Muscle layer of colon (tissue), 2 donors: Measurements from ENCODE around the gene TNFRSF4.

Experiments
- H3K27ac ChIP-seq: one replicate; pipeline ENCODE4 v1.7.0; 2013; ENCODE audit warnings: low read depth, mild to moderate bottlenecking, low read length, moderate library complexity
- H3K27me3 ChIP-seq, 2 donors: one replicate each; pipeline ENCODE4 v1.7.0; 2013; ENCODE audit warnings: low read length in 2 of 2, mild to moderate bottlenecking in 2 of 2; ENCODE audit not compliant: insufficient read depth in 2 of 2, control insufficient read depth in 1 of 2
- H3K36me3 ChIP-seq: one replicate; pipeline ENCODE4 v1.7.0; 2013; ENCODE audit warnings: mild to moderate bottlenecking, low read length; ENCODE audit not compliant: insufficient read depth
- H3K4me1 ChIP-seq: one replicate; pipeline ENCODE4 v1.7.0; 2013; ENCODE audit warnings: mild to moderate bottlenecking, low read length; ENCODE audit not compliant: insufficient read depth
- H3K4me3 ChIP-seq, 2 donors: one replicate each; pipeline ENCODE4 v1.7.0; 2013; ENCODE audit warnings: low read length in 2 of 2, low read depth in 1 of 2, mild to moderate bottlenecking in 1 of 2, moderate library complexity in 1 of 2
- H3K9ac ChIP-seq: one replicate; pipeline ENCODE4 v1.7.0; 2013; ENCODE audit warnings: low read length
- H3K9me3 ChIP-seq: one replicate; pipeline ENCODE4 v1.7.0; 2013; ENCODE audit warnings: mild to moderate bottlenecking, low read length
- donor health status: abdominal sarcoma.
- donor health status: Adenocarcinoma of cecum.

The TNFRSF4 gene

GRCh38 chr1:1194723-1195122, 19.2 kb downstream of the TNFRSF4 start:
- H3K27ac ChIP-seq, result no peak overlapping the region
- H3K4me3 ChIP-seq, result no peak overlapping the region
- peaks cover 0 to 3% of the 10 kb centered on the region in 2 donors for H3K27me3 ChIP-seq
- H3K9me3 ChIP-seq, result no peaks in the 10 kb centered on the region
- no peak overlapping the region for H3K9ac ChIP-seq
- H3K4me1 ChIP-seq, result no peaks in the 10 kb centered on the region
- no peaks in the 10 kb centered on the region for H3K36me3 ChIP-seq

DNA sequence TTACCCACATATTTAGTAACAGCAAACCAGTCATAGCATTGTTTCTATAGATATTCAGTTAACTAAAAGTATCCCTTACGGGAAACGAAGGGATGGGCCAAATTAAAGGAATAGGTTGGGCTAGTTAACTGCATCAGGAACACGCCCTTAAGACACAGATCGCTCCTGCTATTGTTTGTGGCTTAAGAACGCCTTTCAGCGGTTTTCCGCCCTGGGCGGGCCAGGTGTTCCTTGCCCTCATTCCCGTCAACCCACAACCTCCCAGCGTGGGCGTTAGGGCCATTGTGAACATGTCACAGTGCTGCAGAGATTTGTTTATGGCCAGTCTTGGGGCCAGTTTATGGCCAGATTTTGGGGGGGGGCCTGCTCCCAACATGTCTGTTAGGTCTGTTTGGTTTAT, 22.2 kb downstream of the TNFRSF4 start:
- Histone ChIP-seq H3K9me3 (no peaks in the 10 kb centered on the region), H3K4me1 (no peaks in the 10 kb centered on the region), H3K36me3 (no peaks in the 10 kb centered on the region), H3K27me3 (no peaks in the 10 kb centered on the region), H3K4me3 (no peak overlapping the region), H3K9ac (no peak overlapping the region), H3K27ac (no peak overlapping the region)

GRCh38 chr1:1189111-1189510, 24.8 kb downstream of the TNFRSF4 start:
- Histone ChIP-seq H3K9ac (no peak overlapping the region), H3K4me1 (no peaks in the 10 kb centered on the region), H3K27ac (no peak overlapping the region), H3K27me3 (no peaks in the 10 kb centered on the region), H3K9me3 (no peaks in the 10 kb centered on the region), H3K4me3 (no peak overlapping the region), H3K36me3 (no peaks in the 10 kb centered on the region)

DNA sequence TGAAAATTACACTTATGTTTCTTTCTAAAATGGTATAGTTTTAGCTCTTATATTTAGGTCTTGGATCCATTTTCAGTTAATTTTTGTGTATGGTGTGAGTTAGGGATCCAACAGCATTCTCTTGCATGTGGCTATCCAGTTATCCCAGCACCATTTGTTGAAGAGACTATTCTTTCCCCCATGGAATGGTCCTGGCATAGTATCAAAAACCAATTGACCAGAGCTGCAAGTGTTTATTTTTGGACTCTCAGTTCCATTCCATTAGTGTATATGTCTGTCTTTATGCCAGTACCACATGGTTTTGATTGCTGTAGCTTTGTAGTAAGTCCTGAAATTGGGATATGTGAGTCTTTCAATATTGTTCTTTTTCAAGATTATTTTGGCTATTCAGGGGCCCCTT, 26.0 kb downstream of the TNFRSF4 start:
- H3K4me3 ChIP-seq, result no peak overlapping the region
- peaks cover 0 to 2% of the 10 kb centered on the region in 2 donors for H3K27me3 ChIP-seq
- no peaks in the 10 kb centered on the region for H3K36me3 ChIP-seq
- no peak overlapping the region for H3K9ac ChIP-seq
- H3K9me3 ChIP-seq, result no peaks in the 10 kb centered on the region
- no peaks in the 10 kb centered on the region for H3K4me1 ChIP-seq
- no peak overlapping the region for H3K27ac ChIP-seq

- H3K9ac ChIP-seq, result no peak overlapping the region
- peaks cover 0 to 12% of the 10 kb centered on the region in 2 donors for H3K27me3 ChIP-seq
- H3K27ac ChIP-seq, result no peak overlapping the region
- H3K9me3 ChIP-seq, result no peaks in the 10 kb centered on the region
- H3K4me3 ChIP-seq, result no peak overlapping the region
- no peaks in the 10 kb centered on the region for H3K4me1 ChIP-seq
- H3K36me3 ChIP-seq, result no peaks in the 10 kb centered on the region
Measured at GRCh38 chr1:1185101-1185765, 28.7 kb downstream of the TNFRSF4 start.

GRCh38 chr1:1183833-1184775, 29.8 kb downstream of the TNFRSF4 start:
- H3K36me3 ChIP-seq, result no peaks in the 10 kb centered on the region
- peaks cover 0 to 23% of the 10 kb centered on the region in 2 donors for H3K27me3 ChIP-seq
- no peak overlapping the region for H3K27ac ChIP-seq
- no peaks in the 10 kb centered on the region for H3K4me1 ChIP-seq
- H3K4me3 ChIP-seq, result no peak overlapping the region
- H3K9ac ChIP-seq, result no peak overlapping the region
- H3K9me3 ChIP-seq, result no peaks in the 10 kb centered on the region

- Histone ChIP-seq H3K4me1 (no peaks in the 10 kb centered on the region), H3K9ac (no peak overlapping the region), H3K27ac (no peak overlapping the region), H3K27me3 (peaks cover 0 to 31% of the 10 kb centered on the region in 2 donors), H3K9me3 (no peaks in the 10 kb centered on the region), H3K36me3 (no peaks in the 10 kb centered on the region), H3K4me3 (no peak overlapping the region)
Measured at GRCh38 chr1:1183221-1183747, 30.7 kb downstream of the TNFRSF4 start.

DNA sequence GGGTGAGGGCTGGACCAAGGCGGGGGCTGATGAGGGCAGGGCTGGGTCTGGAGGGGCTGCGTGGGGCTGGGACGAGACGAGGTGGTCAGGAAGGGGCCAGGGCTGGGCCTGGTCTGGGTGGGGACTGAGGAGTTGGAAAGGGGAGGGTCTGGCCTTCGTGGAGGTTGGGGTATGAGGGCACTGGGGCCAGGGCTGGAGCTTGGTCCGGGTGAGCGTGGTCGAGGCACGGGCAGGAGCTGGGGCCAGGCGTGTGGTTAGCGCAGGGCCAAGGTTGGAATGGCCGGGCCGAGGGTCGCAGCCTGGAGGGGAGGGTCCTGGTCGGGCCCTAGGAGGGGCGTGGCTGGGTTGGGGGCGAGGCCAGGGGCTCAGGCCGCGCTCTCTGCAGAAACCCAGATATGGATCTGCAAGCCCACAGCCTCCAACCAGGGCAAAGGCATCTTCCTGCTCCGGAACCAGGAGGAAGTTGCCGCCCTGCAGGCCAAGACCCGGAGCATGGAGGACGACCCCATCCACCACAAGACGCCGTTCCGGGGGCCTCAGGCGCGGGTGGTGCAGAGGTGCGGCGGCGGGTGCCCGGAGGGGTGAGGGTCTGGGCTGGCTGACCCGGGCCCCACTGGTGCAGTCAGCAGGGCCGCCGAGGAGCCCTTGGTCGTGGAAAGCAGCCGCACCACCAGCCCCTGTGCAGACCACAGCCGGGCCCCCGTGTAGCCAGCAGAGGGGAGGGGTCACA, 31.3 kb downstream of the TNFRSF4 start:
- Histone ChIP-seq H3K9me3 (no peaks in the 10 kb centered on the region), H3K9ac (no peak overlapping the region), H3K27ac (no peak overlapping the region), H3K4me3 (no peak overlapping the region), H3K27me3 (peaks cover 3 to 31% of the 10 kb centered on the region in 2 donors), H3K36me3 (no peaks in the 10 kb centered on the region), H3K4me1 (no peaks in the 10 kb centered on the region)

- H3K9ac ChIP-seq, result no peak overlapping the region
Measured at GRCh38 chr1:1181938-1182410, 32.0 kb downstream of the TNFRSF4 start.

GRCh38 chr1:1181129-1181937, 32.6 kb downstream of the TNFRSF4 start:
- Histone ChIP-seq H3K9ac (no peak overlapping the region), H3K27ac (no peak overlapping the region), H3K27me3 (peaks cover 7 to 39% of the 10 kb centered on the region in 2 donors), H3K9me3 (no peaks in the 10 kb centered on the region), H3K4me1 (no peaks in the 10 kb centered on the region), H3K4me3 (no peak overlapping the region), H3K36me3 (no peaks in the 10 kb centered on the region)

More at GRCh38 chr1:1181938-1182410, 32.0 kb downstream of the TNFRSF4 start:
- no peak overlapping the region for H3K27ac ChIP-seq
- peaks cover 7 to 32% of the 10 kb centered on the region in 2 donors for H3K27me3 ChIP-seq
- H3K36me3 ChIP-seq, result no peaks in the 10 kb centered on the region
- H3K9me3 ChIP-seq, result no peaks in the 10 kb centered on the region
- no peaks in the 10 kb centered on the region for H3K4me1 ChIP-seq
- no peak overlapping the region for H3K4me3 ChIP-seq
